GM18505 (cell line): ENCODE data around the gene SERPINI1.

ENCODE experiments used
- ATAC-seq: cut with Tn5 transposase; IDR thresholded peaks from one replicate; pipeline ENCODE4 v1.9.1; 2021; ENCODE audit not compliant: unreplicated experiment
- POLR2A ChIP-seq: IDR thresholded peaks from 4 replicates; pipeline ENCODE4 v1.6.1; 2011; ENCODE audit warnings: borderline replicate concordance; ENCODE audit not compliant: insufficient read depth, insufficient read length; ENCODE audit errors: extremely low read depth

Gene SERPINI1

GRCh38 chr3:167854846-167855245, 119.3 kb downstream of the SERPINI1 start:
- no peak for TF ChIP-seq POLR2A
- no peak for ATAC-seq

DNA sequence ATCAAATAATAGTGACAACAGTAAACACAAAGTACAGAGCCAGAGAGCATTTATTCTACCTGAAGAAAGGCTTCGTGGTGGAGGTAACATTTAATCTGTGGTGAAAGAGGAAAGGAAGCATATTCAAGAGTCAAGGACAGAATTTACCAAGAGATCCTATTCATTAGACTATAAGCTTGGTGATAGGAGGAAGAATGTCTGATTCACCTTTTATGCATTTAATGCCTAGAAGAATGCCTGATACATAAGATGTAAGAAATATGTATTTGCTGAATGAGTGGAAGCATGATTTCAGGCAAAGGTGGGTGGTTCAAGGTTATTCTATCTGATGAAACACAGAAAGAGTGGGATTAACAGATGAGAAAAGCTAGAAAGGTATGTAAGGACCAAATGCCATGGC, 119.8 kb downstream of the SERPINI1 start:
- no peak for ATAC-seq
- TF ChIP-seq POLR2A = no peak

GRCh38 chr3:167858865-167859264, 123.3 kb downstream of the SERPINI1 start:
- TF ChIP-seq POLR2A = no peak
- no peak for ATAC-seq

GRCh38 chr3:167859610-167860009, 124.1 kb downstream of the SERPINI1 start:
- no peak for TF ChIP-seq POLR2A
- ATAC-seq = no peak

DNA sequence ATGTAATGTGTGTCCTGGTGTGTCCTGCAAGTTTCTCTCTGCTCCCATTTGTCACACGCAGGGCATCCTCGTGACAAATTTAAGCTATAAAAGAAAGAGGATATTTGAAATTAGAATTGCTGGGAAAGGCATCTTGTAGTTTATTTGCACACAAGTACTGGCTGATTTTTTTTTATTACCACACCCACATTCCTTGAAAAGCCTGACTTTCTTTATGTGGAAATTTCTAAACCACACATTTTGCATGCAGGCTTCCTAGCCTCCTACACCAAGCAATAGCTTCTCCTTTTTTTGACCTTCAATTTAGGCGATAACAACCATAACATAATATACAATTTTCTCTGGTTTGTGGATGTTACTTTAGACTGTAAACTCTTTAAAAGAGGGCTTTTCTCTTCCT, 126.1 kb downstream of the SERPINI1 start:
- no peak for TF ChIP-seq POLR2A
- no peak for ATAC-seq

- ATAC-seq = no peak
- TF ChIP-seq POLR2A = no peak
Measured at GRCh38 chr3:167862104-167862730, 126.7 kb downstream of the SERPINI1 start.

- TF ChIP-seq POLR2A = no peak
- no peak for ATAC-seq
Measured at GRCh38 chr3:167863811-167864551, 128.5 kb downstream of the SERPINI1 start.

GRCh38 chr3:167864552-167864874, 129.0 kb downstream of the SERPINI1 start:
- no peak for TF ChIP-seq POLR2A
- ATAC-seq = no peak

DNA sequence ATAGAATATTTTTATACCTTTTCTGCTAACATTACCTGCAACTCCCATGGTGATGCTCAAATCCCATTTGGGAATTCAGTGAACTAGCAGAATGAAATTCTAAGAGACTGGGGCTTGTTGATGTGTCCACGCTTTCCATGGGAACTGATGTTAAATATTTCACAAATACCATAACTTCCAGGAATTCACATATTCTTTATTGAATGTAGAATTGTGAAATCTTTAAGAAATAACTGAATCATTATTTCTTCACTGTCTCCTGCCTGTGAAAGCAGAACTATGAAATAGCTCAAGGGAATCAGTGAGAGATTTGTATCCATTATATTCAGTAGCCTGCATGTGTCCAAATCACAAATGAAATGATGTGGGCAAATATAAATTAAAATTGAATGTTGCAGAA, 130.8 kb downstream of the SERPINI1 start:
- no peak for TF ChIP-seq POLR2A

DNA sequence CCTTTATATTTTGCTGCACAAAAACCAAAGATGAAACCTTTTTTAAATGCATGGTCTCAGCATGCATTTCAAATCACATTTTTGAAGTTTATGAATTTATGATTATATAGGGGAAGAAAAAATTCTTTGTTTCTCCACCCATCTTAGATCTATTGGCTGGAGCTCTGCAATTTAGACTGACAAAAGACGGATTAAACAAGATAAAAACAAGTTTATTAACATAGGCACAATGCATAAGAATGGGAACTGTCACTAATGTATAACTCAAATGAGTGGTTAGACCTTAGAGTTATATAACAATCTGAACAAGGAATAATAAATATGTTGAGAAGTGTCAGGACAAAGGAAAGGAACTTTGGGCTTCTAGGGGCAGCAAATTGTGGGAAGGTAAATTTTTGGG, 132.5 kb downstream of the SERPINI1 start:
- no peak for TF ChIP-seq POLR2A
- no peak for ATAC-seq

More for the DNA sequence above, 130.8 kb downstream of the SERPINI1 start:
- ATAC-seq = no peak

- TF ChIP-seq POLR2A = no peak
- ATAC-seq = no peak
Measured at GRCh38 chr3:167870181-167870580, 134.7 kb downstream of the SERPINI1 start.

GRCh38 chr3:167870759-167871158, 135.2 kb downstream of the SERPINI1 start:
- TF ChIP-seq POLR2A = no peak
- ATAC-seq = no peak

DNA sequence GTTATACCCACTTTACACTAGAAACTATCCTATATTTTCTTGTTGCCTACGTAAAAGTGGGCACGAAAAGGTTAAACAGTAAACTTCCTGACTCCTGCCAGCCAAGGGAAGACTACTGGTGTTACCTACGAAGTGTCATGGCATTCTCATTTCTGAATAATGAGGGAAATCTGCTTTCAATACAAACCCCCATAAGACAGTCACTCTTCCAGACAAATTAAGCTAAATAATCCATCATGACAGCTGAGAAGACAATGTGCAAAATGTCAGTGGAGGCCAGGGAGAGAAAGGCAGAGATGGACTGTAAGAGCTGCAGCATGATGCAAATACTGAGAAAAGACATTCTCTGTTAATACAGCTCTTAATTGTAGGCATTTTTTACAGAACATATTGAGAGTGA, 136.5 kb downstream of the SERPINI1 start:
- ATAC-seq = no peak
- no peak for TF ChIP-seq POLR2A

- no peak for ATAC-seq
- no peak for TF ChIP-seq POLR2A
Measured at GRCh38 chr3:167872941-167873340, 137.4 kb downstream of the SERPINI1 start.
